H9 (cell line): ENCODE data around the gene FAM72D. TPM values are rescaled to one million over a fixed set of nuclear protein-coding genes. Genes with fewer than 3 reads are reported as not detected.
"Not testable (repeated sequence)": the region's sequence is repeated elsewhere in the genome, so short reads cannot be mapped to it uniquely, and the experiment has no call there.

Experiments
- DNase-seq: peaks from one replicate; pipeline ENCODE4 v3.0.0-alpha.2; 2017
- H2AFZ ChIP-seq: one replicate; pipeline ENCODE4 v1.6.1; 2013; ENCODE audit warnings: mild to moderate bottlenecking, low read length, control low read depth, moderate library complexity
- H2AK5ac ChIP-seq: 2 replicates; pipeline ENCODE4 v1.6.1; 2013; ENCODE audit warnings: low read length, control low read depth, mixed read lengths; ENCODE audit not compliant: insufficient read length
- H2BK120ac ChIP-seq: one replicate; pipeline ENCODE4 v1.6.1; 2013; ENCODE audit warnings: low read depth, mild to moderate bottlenecking, low read length, control low read depth, inconsistent platforms; ENCODE audit not compliant: poor library complexity, severe bottlenecking
- H2BK12ac ChIP-seq: 2 replicates; pipeline ENCODE4 v1.6.1; 2013; ENCODE audit warnings: low read length, control low read depth, mixed read lengths, low read depth; ENCODE audit not compliant: insufficient read length
- H2BK15ac ChIP-seq: 2 replicates; pipeline ENCODE4 v1.6.1; 2013; ENCODE audit warnings: low read depth, low read length, control low read depth
- H2BK20ac ChIP-seq: one replicate; pipeline ENCODE4 v1.6.1; 2013; ENCODE audit warnings: low read depth, mild to moderate bottlenecking, low read length, control low read depth, inconsistent platforms; ENCODE audit not compliant: poor library complexity, severe bottlenecking
- H2BK5ac ChIP-seq: 2 replicates; pipeline ENCODE4 v1.6.1; 2013; ENCODE audit warnings: low read length, control low read depth, mixed read lengths; ENCODE audit not compliant: insufficient read length
- H3K14ac ChIP-seq: 2 replicates; pipeline ENCODE4 v1.6.1; 2013; ENCODE audit warnings: low read length, control low read depth; ENCODE audit not compliant: insufficient read depth
- H3K18ac ChIP-seq: 2 replicates; pipeline ENCODE4 v1.6.1; 2013; ENCODE audit warnings: low read depth, mild to moderate bottlenecking, mixed read lengths, low read length, control low read depth; ENCODE audit not compliant: insufficient read length
- H3K23ac ChIP-seq: 2 replicates; pipeline ENCODE4 v1.6.1; 2013; ENCODE audit warnings: low read length, control low read depth, mixed read lengths, low read depth; ENCODE audit not compliant: insufficient read length
- H3K23me2 ChIP-seq: 2 replicates; pipeline ENCODE4 v1.6.1; 2013; ENCODE audit warnings: low read depth, mild to moderate bottlenecking, mixed read lengths, low read length, control low read depth; ENCODE audit not compliant: insufficient read length, poor library complexity, severe bottlenecking
- H3K27ac ChIP-seq: 2 replicates; pipeline ENCODE4 v1.5.1; 2013; ENCODE audit warnings: low read length, control low read depth, mixed read lengths, low read depth; ENCODE audit not compliant: insufficient read length
- H3K27me3 ChIP-seq: 2 replicates; pipeline ENCODE4 v1.6.1; 2013; ENCODE audit warnings: low read length, control low read depth, inconsistent platforms; ENCODE audit not compliant: insufficient read depth
- H3K4ac ChIP-seq: 2 replicates; pipeline ENCODE4 v1.6.1; 2013; ENCODE audit warnings: low read depth, mild to moderate bottlenecking, control low read depth, inconsistent platforms, low read length, moderate library complexity
- H3K4me1 ChIP-seq: 2 replicates; pipeline ENCODE4 v1.6.1; 2013; ENCODE audit warnings: low read length, control low read depth, inconsistent platforms; ENCODE audit not compliant: insufficient read depth
- H3K4me2 ChIP-seq: 2 replicates; pipeline ENCODE4 v1.6.1; 2013; ENCODE audit warnings: low read length, control low read depth, mixed read lengths; ENCODE audit not compliant: insufficient read length, insufficient read depth
- H3K56ac ChIP-seq: 2 replicates; pipeline ENCODE4 v1.6.1; 2013; ENCODE audit warnings: low read depth, mild to moderate bottlenecking, mixed read lengths, low read length, control low read depth; ENCODE audit not compliant: insufficient read length
- H3K79me1 ChIP-seq: 2 replicates; pipeline ENCODE4 v1.6.1; 2013; ENCODE audit warnings: low read depth, mild to moderate bottlenecking, moderate library complexity, low read length, control low read depth, inconsistent platforms; ENCODE audit not compliant: insufficient read depth, poor library complexity, severe bottlenecking
- H3K79me2 ChIP-seq: 2 replicates; pipeline ENCODE4 v1.6.1; 2013; ENCODE audit warnings: low read length, control low read depth, inconsistent platforms; ENCODE audit not compliant: insufficient read depth
- H3K9ac ChIP-seq: 2 replicates; pipeline ENCODE4 v1.6.1; 2013; ENCODE audit warnings: low read length, control low read depth, mixed read lengths; ENCODE audit not compliant: insufficient read length; ENCODE audit errors: extremely low read depth
- H3K9me3 ChIP-seq: one replicate; pipeline ENCODE4 v1.6.1; 2013; ENCODE audit warnings: low read depth, low read length, inconsistent platforms; ENCODE audit not compliant: control insufficient read depth
- H3T11ph ChIP-seq: one replicate; pipeline ENCODE4 v1.6.1; 2013; ENCODE audit warnings: mild to moderate bottlenecking, low read length, control low read depth, inconsistent platforms
- H4K20me1 ChIP-seq: one replicate; pipeline ENCODE4 v1.6.1; 2013; ENCODE audit not compliant: control insufficient read depth, insufficient read length, insufficient read depth
- H4K5ac ChIP-seq: 2 replicates; pipeline ENCODE4 v1.6.1; 2013; ENCODE audit warnings: low read depth, mild to moderate bottlenecking, mixed read lengths, low read length, control low read depth; ENCODE audit not compliant: insufficient read length
- H4K8ac ChIP-seq: replicated peaks from 2 replicates; pipeline ENCODE4 v1.6.1; 2013; ENCODE audit warnings: low read length, control low read depth, mixed read lengths, low read depth; ENCODE audit not compliant: insufficient read length
- H4K91ac ChIP-seq: 2 replicates; pipeline ENCODE4 v1.6.1; 2013; ENCODE audit warnings: low read depth, mild to moderate bottlenecking, moderate library complexity, mixed read lengths, low read length, control low read depth; ENCODE audit not compliant: insufficient read length
- H3K27ac Mint-ChIP-seq, 3 experiments: 2 replicates in 2 of 3; 3 replicates in 1 of 3; pipeline ENCODE4 v1.8.0; 2020 to 2021; ENCODE audit warnings: mixed read lengths in 3 of 3, mild to moderate bottlenecking in 1 of 3, moderate library complexity in 1 of 3
- H3K27me3 Mint-ChIP-seq: 2 replicates; pipeline ENCODE4 v1.8.0; 2021; ENCODE audit warnings: low read depth, mild to moderate bottlenecking, moderate library complexity, mixed read lengths
- H3K36me3 Mint-ChIP-seq, 3 experiments: 2 replicates in 2 of 3; 3 replicates in 1 of 3; pipeline ENCODE4 v1.8.0; 2020 to 2021; ENCODE audit warnings: low read depth in 3 of 3, mixed read lengths in 3 of 3; ENCODE audit not compliant: insufficient read depth in 1 of 3
- H3K4me1 Mint-ChIP-seq, 2 experiments: 2 replicates each; pipeline ENCODE4 v1.8.0; 2020; ENCODE audit warnings: mixed read lengths in 2 of 2
- H3K4me3 Mint-ChIP-seq, 2 experiments: 2 replicates in 1 of 2; 3 replicates in 1 of 2; pipeline ENCODE4 v1.8.0; 2020 to 2021; ENCODE audit warnings: mild to moderate bottlenecking in 2 of 2, mixed read lengths in 2 of 2, moderate library complexity in 1 of 2
- H3K9me3 Mint-ChIP-seq, 2 experiments: 2 replicates in 1 of 2; 3 replicates in 1 of 2; pipeline ENCODE4 v1.8.0; 2020; ENCODE audit warnings: mild to moderate bottlenecking in 2 of 2, mixed read lengths in 2 of 2, moderate library complexity in 1 of 2
- WGBS: extraction: QIAGEN DNeasy Blood & Tissue Kit; methylation state at CpG from one replicate; pipeline ENCODE4 v1.1.7; 2013; ENCODE audit warnings: missing lambda C conversion rate, low lambda C conversion rate, mixed read lengths; ENCODE audit not compliant: insufficient read length; ENCODE audit errors: extremely low coverage; 5-methylcytosine and 5-hydroxymethylcytosine counted together
- total RNA-seq: library from RNA; stranded (reverse); gene quantifications from 2 replicates; pipeline ENCODE4 v1.2.1, GENCODE V29; 2021

Gene FAM72D
- total RNA-seq, 1 experiment from 2014 or later = 6.0 TPM

DNA sequence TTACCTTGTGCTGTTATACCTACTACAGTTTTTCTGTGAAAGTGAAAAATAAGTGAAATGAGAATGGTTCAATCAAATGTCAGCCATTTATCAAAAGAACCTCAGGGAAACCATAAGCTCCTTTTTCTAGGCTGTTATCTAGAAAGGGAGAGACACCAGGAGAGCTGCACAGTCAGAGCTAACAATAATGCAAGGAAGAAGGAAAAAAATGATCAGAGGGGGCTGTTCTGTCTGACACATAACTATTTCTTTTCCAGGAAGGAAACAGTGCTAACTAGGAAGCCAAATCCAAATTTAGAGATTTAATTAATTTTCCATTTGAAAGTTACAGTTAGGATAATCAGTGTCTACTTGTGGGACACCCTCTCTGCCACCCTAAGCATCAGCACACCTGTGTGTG is 31.4 kb downstream of the FAM72D start:
- H3K56ac ChIP-seq, H3K23me2 ChIP-seq, H4K20me1 ChIP-seq, H3K27me3 ChIP-seq, H4K91ac ChIP-seq, H3K23ac ChIP-seq, H3K36me3 Mint-ChIP-seq, H3K9me3 Mint-ChIP-seq, DNase-seq, H3K18ac ChIP-seq, H3K4me2 ChIP-seq, H3K14ac ChIP-seq, H3K4me1 Mint-ChIP-seq, H3K4me1 ChIP-seq, H3K27me3 Mint-ChIP-seq, H2BK5ac ChIP-seq, H2AFZ ChIP-seq, H4K8ac ChIP-seq, H3T11ph ChIP-seq, H3K79me1 ChIP-seq, H2BK20ac ChIP-seq, H2BK15ac ChIP-seq, H2AK5ac ChIP-seq, H3K4ac ChIP-seq, H2BK120ac ChIP-seq, H3K9me3 ChIP-seq, H3K27ac ChIP-seq, H4K5ac ChIP-seq, H2BK12ac ChIP-seq, H3K79me2 ChIP-seq, H3K9ac ChIP-seq, H3K4me3 Mint-ChIP-seq, H3K27ac Mint-ChIP-seq: not testable (repeated sequence)

DNA sequence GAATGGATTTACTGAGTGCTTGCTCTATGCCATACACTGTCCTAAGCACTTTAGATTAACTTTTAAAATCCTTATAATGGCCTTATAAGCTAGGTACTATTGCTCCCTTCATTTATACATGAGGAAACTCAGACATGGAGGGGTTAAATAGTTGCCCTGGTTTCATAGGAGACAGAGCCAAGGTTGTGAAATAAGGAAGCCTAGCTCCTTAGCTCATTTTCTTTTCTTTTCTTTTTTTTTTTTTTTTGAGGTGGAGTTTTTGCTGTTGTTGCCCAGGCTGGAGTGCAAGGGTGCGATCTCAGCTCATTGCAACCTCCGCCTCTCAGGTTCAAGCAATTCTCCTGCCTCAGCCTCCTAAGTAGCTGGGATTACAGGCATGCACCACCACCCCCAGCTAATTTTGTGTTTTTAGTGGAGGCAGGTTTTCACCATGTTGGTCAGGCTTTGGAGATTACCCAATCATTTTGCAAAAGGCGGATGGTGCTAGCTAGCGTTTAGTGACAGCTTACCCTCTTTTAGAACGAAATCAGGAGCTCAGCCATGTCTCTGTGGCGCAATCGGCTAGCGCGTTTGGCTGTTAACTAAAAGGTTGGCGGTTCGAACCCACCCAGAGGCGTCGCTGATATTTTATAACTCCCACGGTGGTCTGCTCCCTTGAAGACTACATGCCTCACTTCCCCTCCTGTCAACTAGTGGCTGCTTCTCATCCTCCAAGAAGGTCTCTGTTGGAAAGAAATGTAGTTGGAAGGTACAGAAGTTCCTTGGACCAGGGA is 33.1 kb downstream of the FAM72D start:
- H3K14ac ChIP-seq, H3K9me3 Mint-ChIP-seq, H3T11ph ChIP-seq, H3K27me3 ChIP-seq, H3K4ac ChIP-seq, H2BK20ac ChIP-seq, H3K4me3 Mint-ChIP-seq, H2BK15ac ChIP-seq, H3K23ac ChIP-seq, H3K36me3 Mint-ChIP-seq, H2BK120ac ChIP-seq, H4K5ac ChIP-seq, H3K9me3 ChIP-seq, H2BK12ac ChIP-seq, H3K18ac ChIP-seq, H3K27ac ChIP-seq, H4K8ac ChIP-seq, H2BK5ac ChIP-seq, H3K4me1 Mint-ChIP-seq, H2AK5ac ChIP-seq, H4K91ac ChIP-seq, H3K56ac ChIP-seq, H3K79me2 ChIP-seq, H2AFZ ChIP-seq, H3K9ac ChIP-seq, H3K23me2 ChIP-seq, H3K27me3 Mint-ChIP-seq, H3K4me2 ChIP-seq, H4K20me1 ChIP-seq, H3K27ac Mint-ChIP-seq, H3K79me1 ChIP-seq, H3K4me1 ChIP-seq: not testable (repeated sequence)
- WGBS = no CpG with 5 or more reads among the region's 14 CpGs
- peak; percentile 59 for DNase-seq
